ENCODE measurements around the gene HPCA. TPM values are rescaled to one million over a fixed set of nuclear protein-coding genes. Genes with fewer than 3 reads are reported as not detected.

The HPCA gene
- 0.27 TPM for total RNA-seq

DNA sequence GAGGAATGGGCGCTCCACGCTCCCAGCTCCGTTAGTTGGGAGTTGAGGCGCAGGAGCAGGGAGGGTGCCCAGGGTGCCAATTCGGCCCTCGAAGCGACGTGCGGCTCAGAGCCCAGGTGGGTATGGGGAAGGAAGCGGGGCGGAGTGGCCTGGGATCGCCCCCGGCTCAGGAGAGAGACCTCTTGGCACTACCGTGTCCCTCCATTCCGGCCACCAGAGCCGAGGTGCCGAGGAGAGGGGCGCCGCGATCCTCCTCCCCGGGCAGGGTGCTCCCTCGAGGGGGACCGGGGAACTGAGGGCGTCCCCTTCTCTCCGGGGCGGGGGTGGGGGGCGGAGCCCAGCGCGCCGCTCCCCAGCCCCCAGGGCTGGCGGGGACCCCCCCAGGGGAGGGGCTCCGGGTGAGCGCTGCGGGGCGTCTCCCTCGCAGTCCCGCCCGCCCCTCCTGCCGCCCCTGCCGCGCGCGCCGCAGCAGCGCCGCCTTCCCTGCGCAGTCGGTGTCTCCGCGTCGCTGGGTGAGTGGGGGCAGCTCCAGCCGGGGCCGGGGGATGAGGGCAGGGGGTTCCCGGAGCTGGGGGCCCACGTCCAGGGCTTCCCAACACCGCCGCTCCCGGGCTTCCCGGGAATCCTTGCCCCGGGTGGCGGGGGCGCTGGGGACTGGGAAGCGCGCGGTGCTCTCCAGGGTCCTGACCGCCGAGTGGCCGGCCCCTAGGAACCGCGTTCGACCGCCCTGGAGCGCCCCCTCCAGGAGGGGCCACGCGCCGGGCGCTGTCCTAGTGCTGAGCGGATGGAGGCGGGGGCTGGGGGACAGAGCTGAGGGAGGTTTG, at the start of gene HPCA:
Gene HPCA (plus strand): TSS at position 488 of the 824 bp plus-strand sequence. CDS start 2,408 bp downstream, outside the sequence.
- intact Hi-C loops (cut with DNase I), result no loop called here
- no peak for DNase-seq (ENCODE audit: low spot score)

DNA sequence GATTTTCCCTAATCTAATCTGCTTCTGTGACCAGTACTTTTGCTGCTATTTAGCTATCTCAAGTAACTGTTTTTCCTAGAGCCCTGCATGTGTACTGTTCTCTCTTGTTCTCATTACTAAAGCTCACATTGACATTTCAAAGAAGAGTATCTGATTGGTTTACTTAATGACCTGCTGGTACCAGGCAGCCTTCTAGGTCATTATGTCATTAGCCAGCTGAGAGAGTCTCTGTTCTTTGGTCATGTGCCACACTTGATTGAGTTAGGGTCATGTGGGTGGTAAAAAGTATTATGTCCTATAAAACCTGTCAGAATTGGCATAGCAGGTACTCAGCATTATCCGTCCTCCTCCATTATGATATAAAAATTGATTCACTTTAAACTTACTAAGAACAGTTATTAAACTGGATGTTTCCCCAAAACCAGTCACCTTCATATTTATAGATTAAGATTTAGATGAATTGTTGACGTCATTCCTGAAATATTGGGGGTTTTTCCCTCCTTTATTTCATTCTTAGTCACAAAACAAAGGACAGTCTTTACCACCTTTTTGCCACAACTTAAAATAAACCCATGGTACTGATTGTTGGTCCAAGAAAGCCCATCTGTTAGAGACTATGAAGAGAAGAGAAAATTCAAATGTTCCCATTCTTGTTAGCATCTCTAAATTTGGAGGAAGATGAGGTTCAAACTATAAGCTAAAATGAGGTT, 37.8 kb upstream of the HPCA start:
- intact Hi-C loops (cut with DNase I), result no loop called here
- ATAC-seq, result no peak
- no peak for DNase-seq (ENCODE audit: low spot score)

More for the DNA sequence above, at the start of gene HPCA:
- ATAC-seq, result peak; percentile 52

DNA sequence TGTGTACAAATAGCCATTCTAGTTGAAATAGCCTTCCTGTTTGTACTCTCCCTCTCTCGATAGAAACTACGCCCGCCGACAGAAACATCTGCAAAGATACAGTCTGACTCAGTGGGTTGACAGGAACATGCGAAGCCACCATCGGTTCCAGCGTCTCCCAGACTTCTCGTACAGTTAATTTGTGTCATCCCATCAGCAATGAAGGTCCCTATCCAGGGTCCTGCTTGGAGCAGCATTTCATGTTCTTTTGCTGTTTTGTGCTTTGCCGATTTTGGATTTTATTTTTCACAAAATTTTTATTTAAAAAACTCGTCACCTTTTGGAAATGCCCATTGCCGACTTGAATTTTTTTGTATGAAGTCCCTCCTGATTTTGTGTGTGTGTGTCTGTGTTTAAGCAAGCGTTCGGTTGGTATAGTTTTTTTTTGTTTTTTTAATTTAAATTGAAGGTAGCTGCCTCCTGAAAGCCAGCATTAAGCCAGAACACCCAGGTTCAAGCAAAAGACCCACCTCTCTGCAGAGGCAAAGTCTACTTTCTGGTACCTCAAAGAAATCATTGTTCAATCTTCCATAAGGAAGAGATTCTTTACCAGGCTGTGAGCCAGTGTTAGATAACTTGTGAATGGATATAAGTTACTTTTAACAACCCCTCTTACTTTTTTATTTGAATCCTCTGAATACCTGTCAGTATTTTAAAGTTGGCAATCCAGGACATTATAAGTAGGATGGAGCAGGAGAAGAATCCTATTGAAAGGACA, 30.3 kb upstream of the HPCA start:
- intact Hi-C loops (cut with DNase I), result no loop called here
- DNase-seq (ENCODE audit: low spot score) (no peak), ATAC-seq (no peak)

DNA sequence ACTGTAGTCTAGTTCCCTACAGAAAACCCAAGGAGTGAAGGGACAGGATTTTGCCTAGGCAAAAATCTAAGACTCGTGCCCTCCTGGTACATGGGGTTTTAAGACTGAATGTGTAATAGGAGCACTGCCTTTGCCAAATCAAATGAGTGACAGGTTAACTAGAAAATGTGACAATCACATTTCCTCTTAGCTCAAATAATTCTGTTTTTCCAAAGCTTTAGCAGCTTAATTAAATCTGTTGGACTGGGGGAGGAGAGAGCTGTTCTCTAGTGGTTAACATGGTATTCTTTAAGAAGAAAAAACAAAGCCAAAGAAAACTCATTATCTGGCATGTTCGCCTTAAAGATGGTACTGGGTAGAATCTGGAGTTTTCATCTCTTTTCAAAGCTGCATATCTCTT, 28.2 kb upstream of the HPCA start:
- DNase-seq (ENCODE audit: low spot score), result no peak
- ATAC-seq, result no peak
- intact Hi-C loops (cut with DNase I), result no loop called here

DNA sequence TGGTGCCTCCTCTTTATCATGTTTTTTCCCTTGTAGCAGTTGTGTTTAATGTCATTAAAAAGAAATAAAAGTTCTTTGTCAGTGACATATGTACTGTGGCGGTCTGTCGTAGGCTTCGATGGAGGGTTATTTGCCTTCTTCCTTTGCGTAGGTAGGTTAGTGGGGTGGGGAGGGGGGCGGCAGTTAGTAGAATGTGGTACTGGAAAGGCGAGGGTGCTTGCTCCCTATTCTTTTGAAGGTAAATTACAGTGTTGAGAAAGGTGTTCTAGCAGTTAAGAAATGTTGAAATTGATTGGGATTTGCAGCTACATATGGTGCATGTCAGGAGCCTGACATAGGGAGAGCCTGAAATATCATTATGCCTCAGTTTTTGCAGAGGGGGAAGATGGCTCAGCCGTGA, 27.5 kb upstream of the HPCA start:
- DNase-seq (ENCODE audit: low spot score), result no peak
- ATAC-seq, result no peak
- intact Hi-C loops (cut with DNase I), result no loop called here

DNA sequence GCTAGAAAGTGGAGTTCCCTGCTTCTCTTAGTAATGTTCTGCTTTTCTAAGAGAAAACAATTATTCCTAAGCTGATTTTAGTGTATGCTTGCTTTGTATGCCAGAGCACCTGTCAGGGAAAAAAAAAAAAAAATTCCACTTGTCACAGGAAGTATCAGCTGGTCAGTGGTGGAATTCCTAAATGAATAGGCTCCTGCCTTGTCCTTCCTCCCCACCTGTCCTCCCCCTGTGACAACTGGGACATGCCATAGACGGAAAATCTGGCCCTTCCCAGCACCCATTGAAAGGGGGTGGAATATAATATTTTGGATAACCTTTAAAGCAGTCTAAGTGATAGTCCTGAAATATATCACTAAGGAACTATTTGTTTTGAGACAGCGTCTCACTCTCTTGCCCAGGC, 26.4 kb upstream of the HPCA start:
- DNase-seq (ENCODE audit: low spot score), result no peak
- intact Hi-C loops (cut with DNase I), result no loop called here
- ATAC-seq, result no peak

DNA sequence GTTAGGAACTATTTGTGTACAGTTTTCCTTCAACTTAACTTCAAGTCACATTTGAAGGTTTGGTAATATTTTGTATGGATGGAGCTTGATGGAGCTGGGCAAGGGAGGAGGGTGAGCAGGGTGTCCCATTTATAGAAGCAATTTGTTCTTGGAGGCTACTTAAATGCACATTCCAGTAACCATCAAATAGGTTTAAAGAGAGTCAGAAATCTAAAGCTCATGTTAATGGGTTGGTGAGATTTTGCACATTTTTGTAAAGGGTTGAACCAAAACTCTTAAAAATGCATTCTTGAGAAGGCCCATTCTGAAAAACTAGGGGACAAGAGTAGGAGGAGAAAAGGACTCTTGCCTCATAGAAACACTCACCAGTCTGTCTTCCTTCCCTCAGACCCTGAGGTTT, 25.7 kb upstream of the HPCA start:
- intact Hi-C loops (cut with DNase I), result no loop called here
- ATAC-seq (no peak), DNase-seq (ENCODE audit: low spot score) (no peak)

DNA sequence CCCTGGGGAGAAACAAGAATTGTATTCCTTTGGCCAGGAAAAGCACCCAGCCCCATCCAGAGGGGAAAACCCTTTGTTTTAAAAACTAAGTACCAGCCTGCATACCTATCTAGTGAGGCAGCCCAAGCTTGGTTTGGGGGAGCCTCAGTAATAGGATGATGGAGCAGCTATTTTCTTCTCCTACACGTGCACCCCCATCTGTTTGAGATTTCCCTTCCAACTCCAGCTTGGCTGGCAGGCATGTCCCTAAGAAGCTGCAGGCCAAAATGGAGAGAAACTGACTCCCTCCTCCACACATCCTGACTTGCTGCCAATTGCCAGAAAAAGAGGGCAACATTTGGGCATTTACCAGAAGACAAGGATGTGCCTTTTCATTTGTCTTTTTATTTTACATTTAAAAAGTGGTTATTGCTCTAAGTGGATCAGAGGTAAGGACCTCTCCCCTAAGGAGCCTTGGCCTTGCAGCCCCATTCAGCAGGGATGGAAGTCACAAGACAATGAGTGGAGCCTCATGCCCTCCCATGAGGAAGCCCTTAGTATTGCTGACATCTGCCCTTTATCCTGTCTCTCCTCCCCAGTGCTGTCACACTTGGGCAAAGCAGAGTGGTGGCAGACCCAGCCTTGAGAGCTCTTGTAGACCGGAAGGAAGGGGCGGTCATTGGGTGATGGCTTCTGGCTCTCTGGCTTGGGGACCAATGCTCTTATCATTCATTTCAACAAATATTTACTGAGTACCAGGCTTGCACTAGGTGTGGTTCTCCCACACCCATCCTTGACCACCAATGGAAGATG, 24.2 kb upstream of the HPCA start:
- DNase-seq (ENCODE audit: low spot score) (no peak), ATAC-seq (no peak)
- intact Hi-C loops (cut with DNase I), result no loop called here

DNA sequence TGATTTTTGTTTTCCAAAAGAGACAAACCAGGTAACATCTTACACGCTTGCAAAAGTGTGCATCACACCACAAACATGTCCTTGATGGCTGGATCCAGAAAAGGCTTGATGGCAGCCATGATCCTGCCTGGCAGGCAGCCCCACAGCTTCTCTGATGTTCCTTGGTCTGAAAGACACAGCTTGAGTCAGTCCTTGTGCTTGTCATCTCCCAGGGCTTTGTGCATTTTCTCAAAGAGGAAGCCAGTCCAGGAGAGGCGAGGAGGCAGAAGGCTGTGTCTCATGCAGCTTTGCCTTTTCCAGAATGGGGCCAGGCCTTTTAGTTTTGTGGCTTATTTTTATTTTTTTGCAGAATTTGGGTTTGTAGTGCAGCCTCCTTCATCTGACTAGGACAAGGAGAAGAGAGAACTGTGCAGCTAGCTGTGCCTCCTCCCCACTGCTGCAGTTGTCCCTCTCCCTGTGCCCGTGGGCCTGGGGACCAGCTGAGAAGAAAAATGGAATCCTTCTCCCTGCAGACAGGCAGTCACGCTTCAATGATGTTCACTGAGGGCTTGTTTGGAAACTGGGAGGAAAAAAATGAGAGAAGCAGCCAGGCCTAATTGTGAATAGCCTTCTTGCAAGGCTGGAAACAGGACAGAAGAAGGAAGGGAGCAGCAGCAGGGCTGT, 22.9 kb upstream of the HPCA start:
- ATAC-seq, result no peak
- no peak for DNase-seq (ENCODE audit: low spot score)
- intact Hi-C loops (cut with DNase I), result no loop called here

DNA sequence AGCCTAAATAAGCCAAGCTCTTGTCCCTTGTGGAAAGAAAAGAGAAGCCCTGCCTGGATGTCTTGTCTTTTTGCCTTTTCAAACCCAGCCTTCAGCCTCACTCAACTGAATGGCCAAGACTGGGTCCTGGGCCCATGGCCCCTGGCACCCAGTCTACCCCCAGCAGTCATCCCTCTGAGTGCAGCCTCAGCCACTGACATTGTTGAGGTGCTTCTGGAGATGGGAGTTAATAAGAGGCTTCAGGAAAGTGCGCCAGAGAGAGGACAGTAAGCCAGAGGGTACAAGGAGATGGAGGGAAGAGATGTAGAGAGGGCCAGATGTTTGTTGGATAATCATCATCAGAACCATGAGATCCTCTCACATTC, 22.4 kb upstream of the HPCA start:
- DNase-seq (ENCODE audit: low spot score) (no peak), ATAC-seq (no peak)
- intact Hi-C loops (cut with DNase I), result no loop called here

DNA sequence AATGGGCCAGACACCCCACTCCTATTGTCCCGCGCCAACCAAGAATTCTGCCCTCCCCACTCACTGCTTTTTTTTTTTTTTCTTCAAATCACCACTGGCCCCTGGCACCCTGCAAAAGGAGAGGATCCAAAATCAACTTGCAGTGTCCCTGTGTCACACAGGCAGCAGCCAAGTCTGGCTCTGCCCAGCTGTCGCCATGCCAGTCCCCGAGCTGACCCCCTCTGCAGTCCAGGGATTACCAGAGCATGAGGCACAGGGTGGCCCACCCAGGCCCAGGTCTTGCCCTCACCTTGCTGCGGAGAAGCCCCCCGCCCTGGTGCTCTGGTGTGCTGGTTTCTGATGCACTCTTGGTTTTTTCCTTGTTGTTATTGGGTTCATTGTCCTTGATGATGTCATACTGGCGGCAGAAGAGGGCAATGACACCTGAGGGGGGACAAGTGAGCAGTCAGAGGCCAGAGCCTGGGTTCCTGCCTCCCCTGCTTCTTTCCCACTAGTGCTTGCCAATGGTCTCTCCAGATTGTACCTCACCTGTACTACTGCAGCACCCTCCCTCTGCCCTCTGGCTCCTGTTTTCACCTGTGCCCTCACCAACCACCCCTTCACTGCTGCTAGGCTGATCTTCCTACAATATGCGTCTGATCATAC, 21.8 kb upstream of the HPCA start:
- DNase-seq (ENCODE audit: low spot score) (no peak), ATAC-seq (no peak)
- intact Hi-C loops (cut with DNase I), result no loop called here

DNA sequence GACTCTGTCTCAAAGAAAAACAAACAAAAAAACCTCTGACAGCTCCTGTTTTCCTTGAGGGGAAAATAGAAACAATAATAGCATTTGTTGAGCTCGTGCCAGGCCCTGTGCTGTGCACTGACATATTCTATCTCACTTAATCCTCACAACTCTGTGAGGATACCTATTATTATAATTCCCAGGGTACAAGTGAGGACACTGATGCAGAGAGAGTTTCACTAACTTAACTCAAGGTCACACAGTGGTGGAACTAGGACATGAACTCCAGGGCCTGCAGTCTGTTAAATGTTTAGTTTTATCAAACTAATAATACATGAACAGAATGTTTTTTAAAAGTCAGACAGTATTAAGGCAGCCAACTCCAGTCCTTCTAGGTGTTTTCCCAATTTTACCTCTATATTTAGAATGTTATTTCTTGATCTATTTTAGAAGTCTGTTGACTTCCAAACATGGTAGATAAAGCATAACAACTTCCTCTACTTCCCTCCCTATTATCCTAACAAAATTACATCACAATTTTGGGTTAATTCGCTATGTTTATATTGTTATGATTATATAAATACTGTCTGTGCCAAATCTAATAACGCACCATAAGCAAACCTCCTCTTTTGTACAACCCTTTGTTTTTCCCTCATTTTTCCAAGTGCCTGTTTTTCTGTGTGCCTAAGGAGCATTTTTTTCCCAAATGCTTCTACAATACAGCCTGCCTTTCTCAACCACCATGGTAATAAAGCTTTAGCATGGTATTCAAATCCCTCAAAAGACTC, 20.5 kb upstream of the HPCA start:
- intact Hi-C loops (cut with DNase I), result no loop called here
- ATAC-seq (no peak), DNase-seq (ENCODE audit: low spot score) (no peak)

DNA sequence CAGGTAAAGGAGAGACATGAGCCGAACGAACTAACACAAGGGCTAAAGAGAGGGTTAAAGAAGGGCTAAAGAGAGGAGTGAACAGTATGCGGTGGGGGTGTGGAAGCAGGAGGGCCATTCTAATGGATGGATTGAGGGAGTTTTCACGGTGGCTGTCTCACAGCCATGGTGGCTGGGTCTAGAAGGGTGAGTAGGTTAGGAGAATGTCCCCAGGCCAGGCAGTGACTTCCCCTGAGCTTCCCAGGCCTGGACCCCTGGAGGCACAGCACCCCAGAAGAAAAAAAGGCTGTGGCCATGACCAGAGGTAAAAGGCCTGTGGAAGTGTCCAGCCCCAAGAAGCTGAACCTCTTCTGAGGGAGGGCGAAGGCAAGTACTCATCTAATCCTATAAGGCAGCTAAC, 19.1 kb upstream of the HPCA start:
- intact Hi-C loops (cut with DNase I), result no loop called here
- ATAC-seq, result no peak

DNA sequence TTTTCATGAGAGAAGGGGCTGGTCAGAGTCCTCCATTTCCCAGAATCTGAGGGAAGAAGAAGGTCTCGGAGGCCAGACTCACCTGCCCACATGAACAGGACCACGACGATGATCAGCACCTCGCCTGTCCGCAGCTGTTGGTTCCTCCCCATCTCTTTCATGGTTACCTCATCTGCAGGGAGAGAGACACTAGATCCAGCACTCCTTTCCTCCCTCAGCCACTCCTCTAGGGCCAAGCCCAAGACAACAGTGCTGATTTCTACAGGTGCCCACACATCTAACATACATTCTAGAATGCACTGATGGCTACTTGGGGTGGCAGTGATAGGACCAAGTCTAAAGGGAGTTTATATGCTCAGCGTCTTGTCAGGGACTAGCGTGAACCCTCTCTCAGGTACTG, 18.6 kb upstream of the HPCA start:
- ATAC-seq (no peak), DNase-seq (ENCODE audit: low spot score) (no peak)
- intact Hi-C loops (cut with DNase I), result no loop called here

More for the DNA sequence above, 19.1 kb upstream of the HPCA start:
- no peak for DNase-seq (ENCODE audit: low spot score)

DNA sequence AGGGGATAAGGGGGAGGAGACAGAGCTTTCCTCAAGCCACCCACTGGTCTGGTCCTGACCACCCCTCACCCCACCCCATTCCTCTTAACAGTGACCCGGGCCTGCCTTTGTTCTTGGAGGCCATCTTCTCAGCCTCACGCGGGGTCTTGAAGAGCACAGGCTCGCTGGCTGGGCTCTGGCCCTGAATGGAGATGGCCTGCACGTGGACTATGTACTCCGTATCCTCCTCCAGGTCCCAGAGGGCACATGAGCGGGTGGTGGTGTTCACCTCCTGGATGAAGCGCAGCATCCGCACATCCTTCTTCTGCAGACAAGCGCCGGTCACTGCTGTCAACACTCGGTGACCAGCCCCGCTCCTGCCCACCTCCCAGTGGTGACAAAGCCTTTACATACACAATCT, 18.2 kb upstream of the HPCA start:
- intact Hi-C loops (cut with DNase I), result no loop called here
- DNase-seq (ENCODE audit: low spot score) (no peak), ATAC-seq (no peak)

DNA sequence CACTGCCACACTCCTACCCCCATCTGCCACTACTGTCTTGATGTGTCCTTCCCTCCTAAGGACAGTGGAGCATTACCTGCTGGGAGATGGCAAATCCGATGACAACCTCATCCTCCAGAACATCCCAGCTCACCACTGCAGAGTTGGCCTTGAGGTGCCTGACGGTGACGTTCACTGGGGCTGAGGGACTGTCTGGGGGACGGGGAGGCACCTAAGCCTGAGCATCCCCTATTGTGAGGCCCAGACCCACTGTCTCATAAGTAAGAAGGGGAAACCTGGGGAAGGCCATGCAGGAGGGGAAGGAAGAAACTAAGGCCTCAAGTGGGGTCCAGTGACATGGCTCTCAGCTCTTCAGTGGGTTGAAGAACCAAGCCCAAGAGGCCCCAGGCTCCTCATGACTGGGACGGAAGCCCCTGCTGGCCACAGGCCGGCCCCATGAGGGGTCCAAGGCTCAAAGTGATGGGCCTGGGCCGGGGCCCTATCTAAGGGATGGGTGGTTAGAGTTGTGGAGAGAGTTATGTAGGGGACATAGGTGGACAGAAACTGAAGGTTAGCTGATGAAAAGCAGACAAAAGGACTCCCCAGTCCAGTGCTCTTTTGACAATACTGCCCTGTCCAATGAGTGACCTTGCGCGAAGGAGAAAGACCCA, 17.4 kb upstream of the HPCA start:
- DNase-seq (ENCODE audit: low spot score), result no peak
- intact Hi-C loops (cut with DNase I), result no loop called here

More for the DNA sequence above, 17.4 kb upstream of the HPCA start:
- no peak for ATAC-seq
